Measurements from ENCODE around the gene LIF.
"Not testable (repeated sequence)": the region's sequence is repeated elsewhere in the genome, so short reads cannot be mapped to it uniquely, and the experiment has no call there.

LIF gene

DNA sequence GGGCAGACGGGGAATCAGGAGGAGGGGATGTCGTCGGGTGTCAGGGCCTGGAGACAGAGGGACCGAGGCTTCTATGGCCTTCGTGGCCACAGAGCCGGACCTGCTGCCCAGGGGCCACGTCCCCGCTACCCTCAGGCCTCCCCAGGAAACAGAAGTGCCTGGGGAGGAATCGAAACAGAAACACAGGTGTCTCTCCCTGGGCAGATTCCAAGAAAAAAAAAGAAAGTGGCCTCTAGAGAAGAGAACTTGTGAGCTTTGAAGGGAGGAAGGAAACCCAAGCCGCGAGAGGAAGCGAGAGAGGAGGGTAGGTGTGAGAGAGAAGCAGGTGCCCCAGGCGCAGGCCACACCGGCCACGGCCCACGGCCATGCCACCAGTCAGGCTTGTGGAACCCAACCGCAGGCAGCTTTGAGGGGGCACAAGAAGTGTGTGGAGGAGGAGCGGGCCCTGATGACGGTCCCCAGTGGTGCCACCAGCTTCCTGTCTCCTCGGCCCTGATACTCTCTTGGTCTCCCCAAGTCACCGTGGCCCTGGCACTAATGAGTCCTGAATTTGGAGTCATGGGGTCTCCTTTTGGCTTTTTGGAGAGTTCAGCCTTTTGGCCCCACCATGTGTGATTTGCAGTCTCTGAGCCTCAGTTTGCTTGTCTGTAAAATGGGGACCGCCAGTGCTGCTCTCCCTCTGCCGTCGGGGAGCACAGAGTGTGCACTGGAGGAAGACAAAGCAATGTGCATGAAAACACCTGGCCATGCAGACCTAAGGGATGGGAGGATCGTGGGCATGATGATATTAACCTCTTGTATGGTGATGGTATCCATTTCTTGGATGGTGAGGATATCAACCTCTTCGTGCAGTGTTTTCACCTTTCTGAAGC lies 25.2 kb downstream of the LIF start:
- no peak for DNase-seq (ENCODE audit: extremely low read depth, low read depth)
- no peak overlapping the region for H3K4me3 ChIP-seq (replicated peaks; ENCODE audit: low read depth, low read length)
- TF ChIP-seq, protein P1, sequence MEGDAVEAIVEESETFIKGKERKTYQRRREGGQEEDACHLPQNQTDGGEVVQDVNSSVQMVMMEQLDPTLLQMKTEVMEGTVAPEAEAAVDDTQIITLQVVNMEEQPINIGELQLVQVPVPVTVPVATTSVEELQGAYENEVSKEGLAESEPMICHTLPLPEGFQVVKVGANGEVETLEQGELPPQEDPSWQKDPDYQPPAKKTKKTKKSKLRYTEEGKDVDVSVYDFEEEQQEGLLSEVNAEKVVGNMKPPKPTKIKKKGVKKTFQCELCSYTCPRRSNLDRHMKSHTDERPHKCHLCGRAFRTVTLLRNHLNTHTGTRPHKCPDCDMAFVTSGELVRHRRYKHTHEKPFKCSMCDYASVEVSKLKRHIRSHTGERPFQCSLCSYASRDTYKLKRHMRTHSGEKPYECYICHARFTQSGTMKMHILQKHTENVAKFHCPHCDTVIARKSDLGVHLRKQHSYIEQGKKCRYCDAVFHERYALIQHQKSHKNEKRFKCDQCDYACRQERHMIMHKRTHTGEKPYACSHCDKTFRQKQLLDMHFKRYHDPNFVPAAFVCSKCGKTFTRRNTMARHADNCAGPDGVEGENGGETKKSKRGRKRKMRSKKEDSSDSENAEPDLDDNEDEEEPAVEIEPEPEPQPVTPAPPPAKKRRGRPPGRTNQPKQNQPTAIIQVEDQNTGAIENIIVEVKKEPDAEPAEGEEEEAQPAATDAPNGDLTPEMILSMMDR (IDR thresholded peaks at IDR 0.05; ENCODE audit: low read depth, low read length, missing control alignments): no peak

- no peak for DNase-seq (ENCODE audit: extremely low read depth, low read depth)
- H3K4me3 ChIP-seq (replicated peaks; ENCODE audit: low read depth, low read length): no peak overlapping the region
- TF ChIP-seq, protein P1 (IDR thresholded peaks at IDR 0.05; ENCODE audit: low read depth, low read length, missing control alignments): no peak
These were observed 26.1 kb downstream of the LIF start for GRCh38 chr22:30220338-30221012.

GRCh38 chr22:30219668-30220278 lies 26.8 kb downstream of the LIF start:
- TF ChIP-seq, protein P1 (IDR thresholded peaks at IDR 0.05; ENCODE audit: low read depth, low read length, missing control alignments): no peak
- DNase-seq (ENCODE audit: extremely low read depth, low read depth): no peak
- H3K4me3 ChIP-seq (replicated peaks; ENCODE audit: low read depth, low read length): no peak overlapping the region

DNA sequence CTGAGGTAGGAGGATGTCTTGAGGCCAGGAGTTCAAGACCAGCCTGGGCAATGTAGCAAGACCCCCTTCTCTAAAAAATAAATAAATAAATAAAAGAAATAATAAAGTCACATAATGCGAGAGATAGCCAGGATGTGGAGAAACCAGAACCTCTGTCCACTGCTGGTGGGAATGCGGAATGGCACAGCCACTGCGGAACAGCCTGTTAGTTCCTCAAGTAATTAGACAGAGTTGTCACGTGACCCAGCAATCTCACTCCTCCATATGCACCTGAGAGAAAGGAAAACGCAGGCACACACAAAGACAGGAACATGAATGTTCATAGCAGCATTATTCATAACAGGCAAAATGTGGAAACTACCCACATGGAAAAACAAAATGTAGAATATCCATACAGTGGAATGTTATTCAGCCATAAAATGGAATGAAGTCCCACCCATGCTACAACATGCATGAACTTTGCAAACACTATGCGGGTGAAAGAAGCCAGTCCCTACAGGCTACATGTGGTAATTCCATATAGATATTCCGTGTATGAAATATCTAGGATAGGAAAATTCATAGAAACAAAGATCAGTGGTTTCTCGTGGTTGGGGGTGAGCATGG lies 27.4 kb downstream of the LIF start:
- TF ChIP-seq, protein P1 (IDR thresholded peaks at IDR 0.05; ENCODE audit: low read depth, low read length, missing control alignments): no peak
- H3K4me3 ChIP-seq (replicated peaks; ENCODE audit: low read depth, low read length): no peak overlapping the region
- DNase-seq (ENCODE audit: extremely low read depth, low read depth): no peak

- no peak for DNase-seq (ENCODE audit: extremely low read depth, low read depth)
- H3K4me3 ChIP-seq (replicated peaks; ENCODE audit: low read depth, low read length): no peak overlapping the region
- TF ChIP-seq, protein P1 (IDR thresholded peaks at IDR 0.05; ENCODE audit: low read depth, low read length, missing control alignments): no peak
These were observed 28.6 kb downstream of the LIF start for GRCh38 chr22:30217698-30218560.

DNA sequence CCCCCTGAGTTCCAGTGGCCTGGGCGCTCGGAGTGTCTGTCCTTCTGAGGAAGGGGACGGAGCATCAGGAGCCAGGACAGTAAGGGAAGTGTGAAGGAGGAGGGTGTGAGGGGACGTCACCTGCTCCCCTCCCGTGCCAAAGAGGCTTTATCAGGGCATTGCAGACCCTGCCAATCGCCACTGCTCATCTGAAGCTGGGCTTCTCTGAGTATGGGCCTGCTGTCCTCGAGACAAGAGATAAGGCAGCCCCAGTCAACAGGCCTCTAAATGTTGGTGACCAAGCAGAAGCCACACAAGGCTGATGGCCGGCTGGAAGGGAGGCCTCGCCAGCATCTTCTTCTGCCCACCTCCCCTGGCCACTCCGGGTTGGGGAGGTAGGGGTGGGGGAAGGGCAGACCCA lies 29.8 kb downstream of the LIF start:
- DNase-seq (ENCODE audit: extremely low read depth, low read depth): no peak
- no peak overlapping the region for H3K4me3 ChIP-seq (replicated peaks; ENCODE audit: low read depth, low read length)
- TF ChIP-seq, protein P1 (IDR thresholded peaks at IDR 0.05; ENCODE audit: low read depth, low read length, missing control alignments): no peak

- DNase-seq (ENCODE audit: extremely low read depth, low read depth); H3K4me3 ChIP-seq (replicated peaks; ENCODE audit: low read depth, low read length): not testable (repeated sequence)
These were observed 30.3 kb downstream of the LIF start for GRCh38 chr22:30216272-30216671.

All from HFF-Myc (cell line).